ENCODE results near the gene FADS2. TPM values are rescaled to one million over a fixed set of nuclear protein-coding genes. Genes with fewer than 3 reads are reported as not detected.

FADS2 gene
- 100 to 1,000 TPM; 131 to 134 TPM for total RNA-seq

DNA sequence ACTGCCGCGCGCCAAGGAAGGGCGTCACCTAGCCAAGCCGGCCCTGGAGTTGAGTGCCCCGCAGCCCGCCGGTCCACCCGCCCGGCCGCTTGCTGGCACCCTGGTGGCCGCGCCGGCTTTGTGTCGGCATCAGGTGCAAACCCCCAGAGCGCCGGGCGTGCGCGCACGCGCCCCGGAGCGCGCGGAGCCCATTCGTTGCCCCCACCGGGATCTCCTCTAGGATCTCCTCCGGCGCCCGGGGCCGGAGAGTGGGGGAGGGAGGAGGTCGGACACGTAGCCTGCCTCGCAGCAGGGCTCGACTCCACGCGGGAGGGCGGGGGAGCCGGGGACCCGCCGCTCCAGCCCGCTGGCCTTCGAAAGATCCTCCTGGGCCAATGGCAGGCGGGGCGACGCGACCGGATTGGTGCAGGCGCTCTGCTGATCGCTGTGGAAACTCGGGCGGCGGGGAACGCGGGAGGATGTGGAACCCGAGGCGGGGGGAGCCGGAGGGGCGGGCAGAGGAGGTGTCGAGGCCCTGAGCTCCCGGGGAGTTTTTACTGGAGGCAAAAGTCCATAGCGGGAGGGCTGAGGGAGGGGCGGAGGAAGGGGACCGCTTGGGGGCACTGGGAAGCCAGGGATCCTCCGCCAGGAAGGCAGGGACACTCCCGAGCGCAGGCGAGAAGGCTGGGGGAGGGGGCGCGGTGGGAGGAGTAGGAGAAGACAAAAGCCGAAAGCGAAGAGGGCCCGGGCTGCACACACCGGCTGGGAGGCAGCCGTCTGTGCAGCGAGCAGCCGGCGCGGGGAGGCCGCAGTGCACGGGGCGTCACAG, at the start of gene FADS2:
Gene FADS2 (plus strand): TSS at position 730 of the 808 bp plus-strand sequence. CDS start 91 bp downstream, outside the sequence.
- ChIA-PET CTCF (interaction anchor here (0.9 to 2.5 kb wide), 4 partner anchors 11 to 72 kb away, joined by 3 to 37 read pairs (median 3); partner anchors contain the start of gene FADS1), POLR2A (interaction anchor here (0.7 to 4.0 kb wide), 6 partner anchors 12 to 144 kb away, joined by 3 to 44 read pairs (median 6); partner anchors contain the start of genes FADS1, FEN1, FTH1 and TMEM258)
- no peak for TF ChIP-seq CTCF (IDR thresholded peaks at IDR 0.05)
- Mint-ChIP-seq H3K36me3 (ENCODE audit: low read depth) (peaks cover 34% of the 10 kb centered on the region), H3K4me1 (ENCODE audit: low read depth) (peaks cover 32% of the 10 kb centered on the region), H3K9me3 (no peaks in the 10 kb centered on the region), H3K27me3 (peaks cover 9% of the 10 kb centered on the region), H3K4me3 (peak within 1 kb of the TSS; percentile 86), H3K27ac (peak within 1 kb of the TSS; percentile 91)
- peak; percentile 94 for DNase-seq
- intact Hi-C loops (cut with micrococcal nuclease) = no loop called here
- peak; percentile 87 for ATAC-seq

- ATAC-seq = no peak
- DNase-seq = no peak
- no peak overlapping the region for H3K27ac Mint-ChIP-seq
- no peak overlapping the region for H3K4me3 Mint-ChIP-seq
- H3K27me3 Mint-ChIP-seq = peaks cover 2% of the 10 kb centered on the region
- intact Hi-C loops (cut with micrococcal nuclease) = no loop called here
- ChIA-PET CTCF (interaction anchor here (0.6 to 2.8 kb wide), 3 partner anchors 10 to 31 kb away, joined by 3 to 9 read pairs (median 3); partner anchors contain the start of genes FEN1 and TMEM258), POLR2A (interaction anchor here (0.6 kb wide), 1 partner anchor 414 kb away, joined by 3 read pairs; no protein-coding TSS in a partner anchor)
- no peaks in the 10 kb centered on the region for H3K9me3 Mint-ChIP-seq
- H3K36me3 Mint-ChIP-seq (ENCODE audit: low read depth) = peaks cover 4% of the 10 kb centered on the region
- TF ChIP-seq CTCF (IDR thresholded peaks at IDR 0.05) = no peak
- H3K4me1 Mint-ChIP-seq (ENCODE audit: low read depth) = peaks cover 13% of the 10 kb centered on the region
Measured at GRCh38 chr11:61778357-61778886, 49.7 kb upstream of the FADS2 start.

DNA sequence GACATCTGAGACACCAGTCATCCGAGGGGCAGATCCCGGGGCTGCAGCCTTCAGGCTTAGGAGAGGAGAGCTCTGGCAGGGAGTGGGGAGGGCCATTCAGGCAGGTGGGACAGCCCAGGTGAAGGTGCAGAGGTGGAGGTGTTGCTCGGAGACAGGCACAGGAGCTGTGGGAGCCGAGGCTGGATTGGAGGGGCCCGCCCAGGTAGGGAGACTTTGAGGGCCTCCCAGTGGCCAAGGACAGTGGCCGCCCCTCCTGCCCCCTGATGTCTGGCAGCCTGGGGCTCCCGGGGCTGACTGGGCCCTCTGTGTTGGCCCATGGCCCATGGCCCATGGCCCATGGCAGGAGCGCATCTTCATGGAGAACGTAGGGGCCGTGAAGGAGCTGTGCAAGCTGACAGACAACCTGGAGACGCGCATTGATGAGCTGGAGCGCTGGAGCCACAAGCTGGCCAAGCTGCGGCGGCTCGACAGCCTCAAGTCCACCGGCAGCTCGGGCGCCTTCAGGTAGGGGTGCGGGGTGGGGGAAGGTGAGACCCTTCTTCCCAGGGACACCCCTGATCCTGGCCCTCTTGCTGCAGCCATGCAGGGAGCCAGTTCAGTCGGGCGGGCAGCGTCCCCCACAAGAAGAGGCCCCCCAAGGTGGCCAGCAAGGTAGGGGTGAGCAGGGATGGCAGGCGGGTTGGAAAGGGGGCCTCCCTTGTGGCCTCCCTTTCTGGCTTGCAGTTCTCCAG, 49.0 kb upstream of the FADS2 start:
- Mint-ChIP-seq H3K4me1 (ENCODE audit: low read depth) (peaks cover 13% of the 10 kb centered on the region), H3K36me3 (ENCODE audit: low read depth) (peaks cover 7% of the 10 kb centered on the region), H3K9me3 (no peaks in the 10 kb centered on the region), H3K27me3 (peaks cover 2% of the 10 kb centered on the region), H3K4me3 (no peak overlapping the region), H3K27ac (no peak overlapping the region)
- ChIA-PET CTCF (interaction anchor here (0.6 to 2.8 kb wide), 4 partner anchors 9 to 192 kb away, joined by 3 to 9 read pairs (median 3); partner anchors contain the start of genes FEN1 and TMEM258), POLR2A (interaction anchor here (0.5 to 4.3 kb wide), 4 partner anchors 10 to 1107 kb away, joined by 3 to 32 read pairs (median 6); partner anchors contain the start of genes FEN1 and TMEM258)
- TF ChIP-seq CTCF (IDR thresholded peaks at IDR 0.05) = no peak
- intact Hi-C loops (cut with micrococcal nuclease) = no loop called here
- no peak for DNase-seq
- ATAC-seq = no peak

GRCh38 chr11:61779666-61780525, 48.2 kb upstream of the FADS2 start:
- DNase-seq (no peak), ATAC-seq (no peak)
- POLR2A ChIA-PET = interaction anchor here (0.5 to 4.3 kb wide), 4 partner anchors 11 to 1106 kb away, joined by 3 to 32 read pairs (median 6); partner anchors contain the start of genes FEN1 and TMEM258
- peaks cover 9% of the 10 kb centered on the region for H3K36me3 Mint-ChIP-seq (ENCODE audit: low read depth)
- peaks cover 2% of the 10 kb centered on the region for H3K27me3 Mint-ChIP-seq
- TF ChIP-seq CTCF (IDR thresholded peaks at IDR 0.05) = no peak
- intact Hi-C loops (cut with micrococcal nuclease) = no loop called here
- H3K27ac Mint-ChIP-seq = no peak overlapping the region
- CTCF ChIA-PET = interaction anchor here (1.0 to 2.8 kb wide), 3 partner anchors 12 to 193 kb away, joined by 3 to 9 read pairs (median 5); partner anchors contain the start of genes FEN1 and TMEM258
- H3K9me3 Mint-ChIP-seq = no peaks in the 10 kb centered on the region
- peaks cover 13% of the 10 kb centered on the region for H3K4me1 Mint-ChIP-seq (ENCODE audit: low read depth)
- no peak overlapping the region for H3K4me3 Mint-ChIP-seq

All from activated CD8-positive, alpha-beta T cell treated with anti-CD3 and anti-CD28 coated beads for 36 hours (primary cell).